Renal cortical epithelial cell (primary cell): Measurements from ENCODE around the gene CRYAB. TPM values are rescaled to one million over a fixed set of nuclear protein-coding genes. Genes with fewer than 3 reads are reported as not detected.
"Not testable (repeated sequence)": the region's sequence is repeated elsewhere in the genome, so short reads cannot be mapped to it uniquely, and the experiment has no call there.

Experiments used
- DNase-seq: peaks from one replicate; pipeline ENCODE4 v3.0.0-alpha.2; 2011; ENCODE audit warnings: low read depth
- total RNA-seq: library from RNA; depleted of rRNA; stranded (reverse); fragments of >200 nt; gene quantifications from 2 replicates; pipeline ENCODE4 v1.2.3, GENCODE V29; 2014

CRYAB gene
- total RNA-seq, 1 donor from 2014 or later = 179 TPM

DNA sequence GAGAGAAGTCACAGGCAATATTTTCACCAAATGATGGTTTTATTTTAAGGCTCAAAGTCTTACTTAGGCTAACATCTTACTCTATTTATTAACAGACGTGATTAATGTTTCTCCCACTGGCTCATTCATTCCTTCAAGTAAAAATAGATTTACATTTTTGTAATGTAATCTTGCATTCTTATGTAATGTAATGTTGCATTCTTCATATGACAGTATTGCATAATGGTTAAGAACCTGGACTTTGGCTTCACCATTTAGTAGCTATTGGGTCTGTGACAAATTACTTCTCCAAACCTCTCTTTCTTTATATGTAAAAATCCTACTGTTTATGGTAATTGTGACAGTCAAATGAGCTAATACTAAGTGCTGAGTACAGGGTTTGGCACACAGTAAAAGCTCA lies 22.3 kb upstream of the CRYAB start:
- DNase-seq = no peak

DNA sequence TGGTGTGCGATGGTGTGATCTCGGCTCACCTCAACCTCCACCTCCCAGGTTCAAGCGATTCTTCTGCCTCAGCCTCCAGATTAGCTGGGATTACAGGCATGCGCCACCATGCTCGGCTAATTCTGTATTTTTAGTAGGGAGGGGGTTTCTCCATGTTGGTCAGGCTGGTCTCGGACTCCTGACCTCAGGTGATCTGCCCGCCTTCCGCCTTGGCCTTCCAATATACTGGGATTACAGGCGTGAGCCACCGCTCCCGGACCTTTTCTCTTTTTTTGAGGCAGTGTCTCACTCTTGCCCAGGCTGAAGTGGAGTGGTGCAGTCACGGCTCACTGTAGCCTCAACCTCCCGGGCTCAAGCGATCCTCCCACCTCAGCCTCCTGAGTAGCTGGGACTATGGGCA lies 21.6 kb upstream of the CRYAB start:
- DNase-seq = not testable (repeated sequence)

DNA sequence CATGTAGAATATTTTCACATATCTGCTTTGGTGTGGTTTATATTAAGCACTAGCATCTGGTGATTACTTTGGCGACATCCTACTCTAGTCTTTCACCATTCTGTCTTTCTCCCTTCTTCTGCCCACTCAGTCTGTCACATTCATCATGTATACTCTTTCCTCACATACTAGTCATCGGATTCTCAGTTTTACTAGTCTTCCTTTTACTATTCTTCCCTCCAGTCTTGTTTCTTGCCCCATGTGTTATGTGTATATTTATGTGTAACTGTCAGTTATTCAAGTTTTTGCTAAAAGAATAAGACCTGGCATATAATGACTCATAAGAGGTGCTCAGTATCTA lies 21.0 kb upstream of the CRYAB start:
- no peak for DNase-seq

DNA sequence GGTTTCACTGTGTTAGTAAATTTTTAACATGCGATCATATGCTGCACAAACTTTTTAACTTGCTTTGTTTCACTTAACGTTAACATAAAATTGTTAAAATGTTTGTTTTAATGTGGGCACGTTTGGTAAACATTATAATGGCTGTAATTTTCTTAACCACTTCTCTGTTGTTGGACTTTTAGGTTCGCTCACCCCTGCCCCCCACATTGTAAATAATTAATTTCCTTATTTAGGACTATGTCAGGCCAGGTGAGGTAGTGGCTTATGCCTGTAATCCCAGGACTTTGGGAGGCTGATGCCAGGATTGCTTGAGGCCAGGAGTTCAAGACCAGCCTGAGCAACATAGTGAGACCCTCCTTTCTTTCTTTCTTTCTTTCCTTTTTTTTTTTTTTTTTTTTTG lies 18.9 kb upstream of the CRYAB start:
- no peak for DNase-seq

DNA sequence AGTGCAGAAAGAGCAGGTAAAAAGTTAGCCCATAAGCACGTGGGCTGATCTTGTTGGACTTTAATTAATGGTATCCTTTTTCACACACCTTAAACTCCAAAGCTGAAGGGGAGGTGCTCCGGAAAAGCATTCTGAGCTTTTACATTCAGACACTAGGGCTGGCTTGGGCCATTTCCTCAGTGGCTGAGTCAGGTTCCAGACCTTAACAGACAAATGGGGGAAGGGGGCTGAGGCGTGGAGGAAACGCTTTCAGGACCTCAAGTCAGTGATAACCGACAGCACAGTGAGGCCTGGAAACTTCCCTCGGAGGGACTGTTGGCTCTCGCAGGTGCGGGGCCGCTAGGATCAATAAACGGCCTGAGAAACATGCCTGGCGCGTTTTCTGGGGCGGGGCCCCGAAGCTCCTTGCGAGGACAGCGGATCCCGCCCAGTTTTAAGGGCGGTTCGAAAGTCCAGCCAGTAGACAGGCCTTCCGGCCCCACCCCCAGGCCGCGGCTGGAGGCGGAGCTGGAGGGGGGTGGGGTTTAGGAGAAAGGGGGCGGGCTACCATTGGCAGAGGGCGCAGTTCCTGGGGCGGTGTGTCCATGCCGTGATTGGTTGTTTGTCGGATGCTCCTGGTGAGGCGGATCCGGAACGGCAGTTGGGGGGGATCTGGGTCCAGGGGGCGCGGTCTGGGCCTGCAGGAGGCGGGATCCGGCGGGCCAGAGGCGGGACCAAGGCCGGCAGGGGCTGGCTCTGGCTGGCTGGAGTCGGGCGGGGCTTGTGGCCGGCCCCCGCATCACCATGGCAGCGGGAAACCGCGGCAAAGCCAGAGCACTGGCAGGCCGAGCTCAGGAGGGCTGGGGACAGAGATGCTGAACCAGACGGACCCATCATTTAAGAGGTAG lies 15.2 kb upstream of the CRYAB start:
- DNase-seq = peak; percentile 91

DNA sequence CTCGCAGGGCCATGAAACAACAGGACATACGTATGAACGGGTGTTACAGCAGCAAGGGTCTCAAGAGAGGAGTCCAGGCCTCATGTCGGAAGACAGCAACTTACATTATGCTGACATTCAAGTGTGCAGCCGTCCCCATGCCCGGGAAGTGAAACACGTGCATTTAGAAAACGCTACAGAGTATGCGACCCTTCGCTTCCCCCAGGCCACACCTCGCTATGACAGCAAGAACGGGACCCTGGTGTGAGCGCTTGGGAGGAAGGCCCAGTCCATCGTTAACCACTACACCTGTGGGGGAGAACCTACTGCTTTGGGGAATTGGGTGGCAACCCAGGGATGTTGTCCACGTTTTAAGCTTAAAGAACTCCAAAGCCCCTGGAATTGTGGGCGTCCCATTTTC lies 14.4 kb upstream of the CRYAB start:
- DNase-seq = no peak

DNA sequence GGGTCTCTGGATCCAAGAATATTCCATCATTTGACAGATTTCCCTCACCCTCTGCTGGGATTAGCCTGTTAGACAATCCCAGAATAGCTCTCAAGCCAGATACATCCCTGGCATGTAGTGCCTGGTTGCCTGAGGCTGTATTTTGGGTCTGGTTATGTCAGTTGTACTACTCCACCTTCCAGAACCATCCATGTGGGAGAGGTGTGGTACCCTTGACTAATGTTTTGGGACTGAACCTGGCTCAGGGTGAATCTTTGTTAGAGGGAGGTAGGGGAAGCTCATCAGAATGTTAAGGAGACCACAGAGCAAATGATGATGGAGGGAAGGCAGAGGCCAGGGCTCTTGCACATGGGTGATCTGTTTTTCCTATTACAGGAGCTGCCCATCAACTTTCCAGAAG lies 12.4 kb upstream of the CRYAB start:
- DNase-seq = no peak

DNA sequence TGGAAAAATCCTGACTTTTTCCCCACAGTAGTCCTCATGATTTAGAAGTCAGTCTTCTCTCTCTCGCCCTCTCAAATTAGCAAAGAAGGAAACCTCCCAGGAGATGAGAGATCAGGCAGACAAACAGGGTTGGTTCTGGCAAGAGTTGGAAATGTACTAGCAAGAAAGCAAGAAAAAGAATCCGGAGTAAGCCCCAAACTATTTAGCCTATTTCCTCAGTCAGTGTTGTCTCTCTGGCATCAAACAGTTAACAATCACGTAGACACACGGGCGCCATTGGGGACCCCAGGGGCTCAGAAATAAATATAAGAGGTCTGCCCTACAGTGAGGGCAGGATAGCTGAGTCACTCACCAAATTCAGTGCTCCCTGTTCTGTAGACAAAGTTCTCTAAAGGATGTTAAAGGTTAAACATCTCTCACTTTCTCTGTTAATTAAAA lies 11.8 kb upstream of the CRYAB start:
- DNase-seq = peak; percentile 59

DNA sequence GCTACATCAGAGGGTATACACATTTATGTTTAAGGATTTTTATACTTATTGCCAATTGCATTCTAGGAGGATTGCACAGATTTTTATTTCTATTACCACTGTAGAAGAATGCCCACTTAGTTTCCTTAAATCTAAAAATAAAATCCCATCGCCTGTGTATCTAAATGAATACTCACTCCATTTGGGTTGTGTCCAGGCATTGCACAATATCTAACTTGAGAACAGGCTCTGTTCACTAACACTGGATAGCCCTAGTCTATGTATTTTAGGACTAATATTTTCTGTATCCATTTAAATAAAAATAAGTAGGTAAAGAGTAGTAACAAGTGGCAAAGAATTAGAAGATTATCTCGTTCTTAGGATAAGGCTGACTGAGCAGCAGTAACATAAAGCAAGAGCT lies 11.2 kb upstream of the CRYAB start:
- peak; percentile 86 for DNase-seq

DNA sequence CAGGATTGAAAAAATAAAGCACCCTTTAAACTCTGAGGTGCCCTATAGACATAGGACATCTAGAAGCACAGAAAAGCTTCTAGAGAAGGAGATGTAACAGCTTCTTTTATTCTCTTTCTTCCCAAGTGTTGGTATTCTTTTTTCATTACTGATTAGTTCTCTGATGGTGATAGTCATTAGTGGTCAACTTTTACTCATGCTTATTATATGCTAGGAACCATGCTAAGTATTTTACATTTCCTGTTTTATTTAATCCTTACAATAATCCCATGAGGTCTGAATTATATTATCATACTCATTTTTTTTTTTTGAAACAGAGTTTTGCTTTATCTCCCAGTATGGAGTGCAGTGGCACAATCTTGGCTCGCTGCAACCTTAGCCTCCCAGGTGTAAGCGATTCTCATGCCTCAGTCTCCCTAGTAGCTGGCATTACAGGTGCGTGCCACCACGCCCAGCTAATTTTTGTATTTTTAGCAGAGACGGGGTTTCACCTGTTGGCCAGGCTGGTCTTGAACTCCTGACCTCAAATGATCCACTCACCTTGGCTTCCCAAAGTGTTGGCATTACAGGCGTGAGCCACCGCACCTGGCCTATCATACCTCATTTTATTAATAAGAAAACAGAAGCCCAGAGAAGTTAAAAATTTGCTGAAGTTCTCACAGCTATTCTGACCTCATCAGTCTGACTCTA lies 10.1 kb upstream of the CRYAB start:
- no peak for DNase-seq

DNA sequence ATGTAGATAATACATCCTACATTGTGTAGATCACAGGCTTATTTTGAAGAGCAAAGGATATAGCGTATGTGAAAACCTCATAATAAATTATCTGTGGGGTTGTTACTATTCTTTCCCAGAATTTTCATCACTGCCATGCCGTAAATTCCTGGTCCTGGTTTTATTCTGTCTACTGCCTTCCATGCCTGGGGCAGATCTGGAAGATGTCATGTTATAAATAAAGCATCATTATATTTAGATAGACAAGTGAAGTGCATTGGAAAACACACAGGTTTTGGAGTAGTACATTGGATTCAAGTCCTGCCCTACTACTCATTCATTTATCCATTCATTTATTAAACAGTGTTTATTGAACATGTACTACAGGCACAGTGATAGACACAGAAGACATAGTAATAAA lies 9.3 kb upstream of the CRYAB start:
- no peak for DNase-seq

DNA sequence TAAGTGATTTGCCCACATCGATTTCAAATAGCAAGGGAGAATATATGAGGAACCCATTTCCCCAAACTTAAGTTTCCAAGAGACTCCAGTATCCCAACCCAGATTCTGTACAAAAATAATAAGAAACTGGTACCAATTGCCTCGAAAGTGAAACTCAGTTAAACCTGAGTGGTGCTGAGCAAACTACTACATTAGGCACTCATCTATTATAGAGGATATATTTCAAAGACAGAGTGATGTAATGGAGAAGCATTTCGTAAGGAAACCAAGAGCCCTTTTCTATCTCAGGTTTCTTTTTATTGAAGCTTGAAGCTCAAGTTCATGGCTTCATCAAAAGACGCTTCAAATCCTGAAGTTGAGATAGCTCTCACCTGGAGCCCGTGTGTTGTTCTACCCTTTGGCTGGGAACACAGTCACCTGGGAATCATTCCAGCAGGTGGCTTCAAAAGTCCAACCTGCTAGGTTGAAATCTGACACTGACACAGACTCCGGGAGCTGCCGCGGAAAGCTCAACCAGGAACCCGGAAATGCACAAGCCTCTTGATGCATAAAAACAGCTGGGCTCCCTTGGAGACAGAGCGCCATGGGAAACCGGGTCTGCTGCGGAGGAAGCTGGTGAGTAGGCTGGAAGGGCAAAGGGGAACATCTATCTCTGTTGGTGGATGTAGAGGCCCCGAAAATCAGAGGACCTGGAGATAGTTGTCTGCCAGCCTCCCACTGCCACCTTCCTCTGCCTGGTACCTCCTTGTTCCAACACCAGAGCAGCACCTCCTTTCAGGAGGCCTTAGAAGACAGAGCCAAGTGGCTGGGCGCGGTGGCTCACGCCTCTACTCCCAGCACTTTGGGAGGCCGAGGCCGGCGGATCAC lies 7.1 kb upstream of the CRYAB start, which contains the start of gene C11orf52:
C11orf52 (plus strand) TSS at position 524 of the 867 bp plus-strand sequence; CDS start at position 584, 60 bp downstream.
- DNase-seq = peak; percentile 85

DNA sequence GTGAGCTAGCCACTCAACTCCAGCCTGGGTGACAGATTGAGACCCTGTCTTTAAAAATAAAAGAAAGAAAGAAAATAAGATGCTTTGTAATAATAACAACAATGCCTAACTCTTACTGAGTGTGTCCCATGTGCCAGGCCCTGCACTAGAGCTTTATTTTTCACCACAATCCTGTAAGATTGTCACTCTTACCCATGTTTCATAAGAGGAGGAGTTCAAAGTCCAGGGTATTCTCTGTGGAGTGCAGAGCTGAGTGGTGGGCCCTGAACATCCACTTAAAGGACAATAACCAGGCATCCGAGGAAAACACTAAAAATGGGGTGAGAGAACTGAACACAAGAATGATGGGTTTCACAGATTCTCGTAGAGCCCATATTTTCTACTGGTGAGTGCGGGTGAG lies 6.2 kb upstream of the CRYAB start:
- no peak for DNase-seq

DNA sequence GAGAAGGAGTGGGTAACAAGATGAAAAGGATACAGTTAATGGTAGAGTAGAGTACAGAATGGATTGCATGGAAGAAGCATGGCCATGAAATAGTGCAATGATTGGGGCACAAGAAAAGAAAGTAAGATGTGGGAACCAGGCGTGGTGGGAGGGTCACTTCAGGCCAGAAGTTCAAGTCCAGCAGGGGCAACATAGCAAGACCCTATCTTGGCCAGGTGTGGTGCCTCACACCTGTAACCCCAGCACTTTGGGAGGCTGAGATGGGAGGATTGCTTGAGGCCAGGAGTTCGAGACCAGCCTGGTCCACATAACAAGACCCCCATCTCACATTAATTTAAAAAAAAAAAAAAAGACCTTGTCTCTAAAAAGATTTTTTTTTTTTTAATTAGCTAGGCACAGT lies 5.7 kb upstream of the CRYAB start:
- DNase-seq = no peak

DNA sequence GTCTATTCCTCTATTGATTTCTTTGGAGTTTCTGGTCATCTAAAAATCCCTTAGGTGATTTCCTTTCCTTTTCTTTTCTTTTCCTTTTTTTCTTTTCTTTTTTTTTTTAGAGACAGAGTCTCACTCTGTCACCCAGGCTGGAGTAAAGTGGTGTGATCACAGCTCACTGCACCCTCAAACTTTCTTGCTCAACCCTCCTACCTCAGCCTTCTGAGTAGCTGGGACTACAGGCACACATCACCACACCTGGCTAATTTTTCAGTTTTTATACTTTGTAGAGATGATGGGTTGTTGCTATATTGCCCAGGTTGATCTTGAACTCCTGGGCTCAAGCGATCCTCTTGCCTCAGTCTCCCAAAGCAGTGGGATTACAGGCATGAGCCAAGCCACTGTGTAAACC lies 5.2 kb upstream of the CRYAB start:
- DNase-seq = no peak

DNA sequence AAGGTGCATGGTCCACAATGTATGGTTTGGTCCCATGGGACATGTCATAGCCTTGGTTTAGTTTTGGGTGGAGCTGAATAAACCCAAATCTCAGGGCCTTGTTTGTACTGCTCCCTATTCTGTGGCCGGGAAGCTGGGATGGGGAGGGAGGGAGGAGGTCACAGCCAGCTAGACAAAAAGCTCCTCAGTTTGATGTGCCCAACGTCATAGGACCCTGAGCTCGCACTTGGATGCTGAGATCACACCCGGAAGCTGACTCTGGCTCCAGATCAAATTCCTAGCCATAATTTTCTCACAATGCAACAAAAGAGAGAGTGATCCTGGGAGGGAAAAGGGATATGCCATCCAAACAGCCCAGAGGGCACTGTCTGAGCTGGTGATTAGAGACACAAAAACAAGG lies 2.4 kb upstream of the CRYAB start:
- peak; percentile 52 for DNase-seq

DNA sequence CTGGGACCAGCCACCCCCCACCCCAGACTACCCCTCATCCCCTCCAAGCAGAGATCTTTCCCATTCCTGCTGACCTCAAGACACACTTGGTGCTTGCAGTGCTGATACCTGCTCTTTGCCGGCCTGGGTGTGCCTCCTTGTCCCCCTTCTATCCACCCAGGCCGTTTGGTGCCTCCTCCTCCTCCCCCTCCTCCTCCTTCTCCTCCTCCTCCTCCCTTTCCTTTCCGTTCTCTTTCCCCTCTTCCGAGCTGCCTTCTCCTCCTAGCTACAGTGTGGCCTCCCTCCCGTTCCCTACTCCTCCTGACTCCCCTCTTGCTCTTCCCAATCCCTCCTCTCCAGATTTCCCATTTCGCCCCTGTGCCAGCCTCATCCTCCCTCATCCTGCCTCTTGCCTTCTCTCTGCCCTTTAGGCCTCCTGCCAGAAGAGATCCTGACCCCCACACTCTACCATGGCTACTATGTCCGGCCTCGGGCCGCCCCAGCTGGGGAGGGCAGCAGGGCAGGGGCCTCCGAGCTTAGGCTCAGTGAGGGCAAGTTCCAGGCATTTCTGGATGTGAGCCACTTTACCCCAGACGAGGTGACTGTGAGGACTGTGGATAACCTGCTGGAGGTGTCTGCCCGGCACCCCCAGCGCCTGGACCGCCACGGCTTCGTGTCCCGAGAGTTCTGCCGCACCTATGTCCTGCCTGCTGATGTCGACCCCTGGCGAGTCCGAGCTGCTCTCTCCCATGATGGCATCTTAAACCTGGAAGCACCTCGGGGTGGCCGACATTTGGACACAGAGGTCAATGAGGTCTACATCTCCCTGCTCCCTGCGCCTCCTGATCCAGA lies 1.7 kb upstream of the CRYAB start:
- DNase-seq = no peak

DNA sequence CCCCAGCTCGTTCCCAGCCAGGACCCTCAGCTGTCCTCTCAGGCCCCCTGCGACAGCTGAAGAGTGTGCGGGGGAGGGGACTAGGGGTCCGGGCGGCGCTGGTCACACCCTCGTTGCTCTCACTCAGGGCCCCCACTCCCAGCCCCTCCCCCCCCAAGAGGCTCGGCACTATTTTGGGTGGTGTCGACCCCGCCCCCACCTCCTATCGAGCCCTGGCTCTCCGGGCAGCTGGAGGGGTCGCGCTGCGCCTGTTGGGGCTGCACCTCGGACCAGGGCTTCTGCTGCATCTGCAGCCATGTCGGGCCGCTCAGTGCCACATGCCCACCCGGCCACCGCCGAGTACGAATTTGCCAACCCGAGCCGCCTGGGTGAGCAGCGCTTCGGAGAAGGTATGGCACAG lies 965 bp upstream of the CRYAB start, which contains the start of gene HSPB2:
HSPB2 (plus strand) TSS at position 200 of the 400 bp plus-strand sequence; CDS start at position 296, 96 bp downstream.
- no peak for DNase-seq

DNA sequence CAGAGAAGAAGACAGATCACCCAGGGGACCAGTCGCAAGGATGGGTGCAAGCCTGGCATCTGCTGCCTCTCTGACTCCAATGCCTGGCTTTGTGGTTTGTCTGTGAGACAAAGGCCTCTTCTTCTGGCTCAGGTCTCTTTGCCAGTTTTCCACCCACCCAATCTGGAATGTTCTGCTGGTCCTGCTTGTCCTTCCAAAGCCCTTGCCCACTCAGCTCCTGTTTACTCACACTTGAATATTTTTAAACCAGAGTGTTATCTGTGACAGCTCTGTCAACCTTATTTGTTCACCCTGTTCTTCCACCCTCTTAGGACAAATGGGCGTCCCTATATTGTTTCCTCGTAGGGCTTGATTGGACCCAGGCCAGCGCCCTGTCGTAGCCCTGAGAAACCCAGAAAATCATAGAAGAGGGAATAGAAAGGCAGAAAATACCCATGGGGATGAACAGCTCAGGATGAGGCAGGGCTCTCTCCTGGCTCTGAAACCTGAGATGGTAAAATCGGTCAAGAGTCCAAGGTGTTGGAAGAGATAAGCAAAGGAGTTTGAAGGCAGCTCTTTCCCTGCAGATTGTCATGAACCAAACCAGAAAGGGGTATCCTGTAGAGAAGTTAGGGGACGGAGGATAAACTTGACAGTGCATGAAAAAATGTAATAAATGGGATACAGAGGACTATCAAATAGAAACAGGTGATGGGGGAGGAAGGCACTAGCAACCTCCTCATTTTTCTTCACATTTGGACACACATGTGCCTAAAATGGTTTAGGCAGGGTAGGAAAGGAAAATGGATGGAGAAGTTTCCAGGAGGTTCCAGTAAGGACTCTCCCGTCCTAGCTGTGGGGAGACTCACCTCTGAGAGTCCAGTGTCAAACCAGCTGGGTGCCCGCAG lies 651 bp downstream of the CRYAB start:
- no peak for DNase-seq

DNA sequence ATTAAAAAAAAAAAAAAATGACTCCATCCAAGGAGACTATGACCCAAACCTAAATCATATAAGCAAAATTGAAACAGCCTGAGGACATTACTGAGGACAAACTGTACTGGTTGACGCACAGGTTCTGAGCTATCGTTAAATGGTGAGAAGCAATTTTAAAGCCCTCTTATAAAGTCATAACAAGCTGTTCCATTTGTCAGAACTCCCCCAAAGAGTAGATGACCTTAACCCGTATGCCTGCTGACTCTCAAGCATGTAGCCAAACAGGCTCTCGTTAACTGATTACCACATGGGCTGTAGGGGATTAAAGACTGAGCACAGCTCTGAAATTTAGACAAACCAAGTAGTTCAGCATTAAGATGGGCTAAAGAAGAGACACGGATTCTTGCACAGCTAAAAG lies 2.2 kb downstream of the CRYAB start:
- DNase-seq = no peak
